Gastrocnemius medialis (tissue), 4 donors: ENCODE results near the gene SDK2.

Source experiments
- POLR2A ChIP-seq, 2 donors: fragments of 450-650 bp; IDR thresholded peaks; one replicate each; pipeline ENCODE4 v1.6.1; 2017; ENCODE audit warnings: antibody characterized with exemption in 2 of 2, mild to moderate bottlenecking in 2 of 2, moderate library complexity in 2 of 2
- TF ChIP-seq, protein P1 (sequence below), 5 experiments: fragments of 450-650 bp in 3 of 5; fragments of 200-600 bp in 2 of 5; sonication (generic) in 2 of 5; IDR thresholded peaks in 4 of 5; conservative IDR thresholded peaks in 1 of 5; 1 replicate in 4 of 5; 2 replicates in 1 of 5; pipeline ENCODE4 v1.5.1; 2016 to 2019; ENCODE audit warnings: antibody characterized with exemption in 5 of 5, mild to moderate bottlenecking in 3 of 5, moderate library complexity in 3 of 5

DNA sequence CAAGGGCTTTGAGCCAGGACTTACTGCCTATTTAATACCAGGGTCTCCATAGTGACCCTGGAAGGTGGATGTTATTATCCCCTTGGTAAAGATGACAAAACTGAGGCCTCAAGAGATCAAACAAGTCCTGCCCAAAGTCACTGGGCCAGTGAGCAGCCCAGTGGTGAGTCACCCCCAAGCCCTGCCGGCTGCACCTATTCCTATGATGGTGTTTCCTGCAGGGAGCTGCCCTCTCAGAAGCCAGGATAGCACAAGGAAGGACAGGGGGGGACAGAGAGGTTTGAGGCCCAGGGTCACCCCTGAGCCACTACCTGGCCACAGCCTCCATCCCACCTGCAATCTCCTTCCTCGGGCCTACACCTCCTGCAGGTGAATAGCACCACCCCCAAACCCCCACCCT, 90.9 kb downstream of the SDK2 start:
- TF ChIP-seq, protein P1, sequence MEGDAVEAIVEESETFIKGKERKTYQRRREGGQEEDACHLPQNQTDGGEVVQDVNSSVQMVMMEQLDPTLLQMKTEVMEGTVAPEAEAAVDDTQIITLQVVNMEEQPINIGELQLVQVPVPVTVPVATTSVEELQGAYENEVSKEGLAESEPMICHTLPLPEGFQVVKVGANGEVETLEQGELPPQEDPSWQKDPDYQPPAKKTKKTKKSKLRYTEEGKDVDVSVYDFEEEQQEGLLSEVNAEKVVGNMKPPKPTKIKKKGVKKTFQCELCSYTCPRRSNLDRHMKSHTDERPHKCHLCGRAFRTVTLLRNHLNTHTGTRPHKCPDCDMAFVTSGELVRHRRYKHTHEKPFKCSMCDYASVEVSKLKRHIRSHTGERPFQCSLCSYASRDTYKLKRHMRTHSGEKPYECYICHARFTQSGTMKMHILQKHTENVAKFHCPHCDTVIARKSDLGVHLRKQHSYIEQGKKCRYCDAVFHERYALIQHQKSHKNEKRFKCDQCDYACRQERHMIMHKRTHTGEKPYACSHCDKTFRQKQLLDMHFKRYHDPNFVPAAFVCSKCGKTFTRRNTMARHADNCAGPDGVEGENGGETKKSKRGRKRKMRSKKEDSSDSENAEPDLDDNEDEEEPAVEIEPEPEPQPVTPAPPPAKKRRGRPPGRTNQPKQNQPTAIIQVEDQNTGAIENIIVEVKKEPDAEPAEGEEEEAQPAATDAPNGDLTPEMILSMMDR (IDR thresholded peaks at IDR 0.05 in 4 of 5, conservative IDR thresholded peaks at IDR 0.05 in 1 of 5), result no peak
- TF ChIP-seq POLR2A (IDR thresholded peaks at IDR 0.05), result no peak
